Endothelial cell of umbilical vein (primary cell): ENCODE results near the gene EIF4B. TPM values are rescaled to one million over a fixed set of nuclear protein-coding genes. Genes with fewer than 3 reads are reported as not detected.
A peak's percentile ranks its signal among the peaks of the same experiment; 100 is the strongest.

Source experiments
- BruUV-seq: library from RNA; stranded (reverse); fragments of 400-500 nt; replicated peaks from 2 replicates; lab custom pipeline; 2021; lab: Mats Ljungman, UMichigan
- CTCF ChIA-PET: fragments of 300-600, 350-600 bp; sonication (Branson Sonifier 250); formaldehyde crosslinking; loops from one replicate; lab custom pipeline; 2021; ENCODE audit warnings: antibody characterized with exemption, inconsistent platforms; lab: Charles Lee
- POLR2A ChIA-PET: fragments of 300-600, 350-600 bp; sonication (Branson Sonifier 250); formaldehyde crosslinking; loops from one replicate; lab custom pipeline; 2021; ENCODE audit warnings: antibody characterized with exemption, inconsistent platforms; lab: Charles Lee
- DNase-seq: peaks from one replicate; pipeline ENCODE4 v3.0.0-alpha.2; 2011; ENCODE audit warnings: low read depth, low spot score
- FAIRE-seq: peaks from 2 replicates; lab custom pipeline; 2011; peaks lifted over from hg19 to GRCh38; lab: Jason Lieb, UNC
- H2AFZ ChIP-seq: 2 replicates; pipeline ENCODE4 v1.6.0; 2012; ENCODE audit warnings: low read depth, low read length, control low read depth, inconsistent platforms
- H3K27ac ChIP-seq: 2 replicates; pipeline ENCODE4 v1.5.1; 2011; ENCODE audit warnings: low read depth, mild to moderate bottlenecking, control low read depth, low read length, moderate library complexity; ENCODE audit not compliant: insufficient read depth
- H3K27me3 ChIP-seq, 2 experiments: 2 replicates each; pipeline versions ENCODE4 v1.6.0 to v1.6.1; 2011; ENCODE audit warnings: low read length in 2 of 2, mixed read lengths in 1 of 2; ENCODE audit not compliant: control insufficient read depth in 2 of 2, insufficient read depth in 2 of 2
- H3K36me3 ChIP-seq, 2 experiments: 2 replicates in 1 of 2; 3 replicates in 1 of 2; pipeline ENCODE4 v1.5.1; 2011; ENCODE audit warnings: low read length in 2 of 2, mild to moderate bottlenecking in 1 of 2, moderate library complexity in 1 of 2; ENCODE audit not compliant: control insufficient read depth in 2 of 2, insufficient read depth in 2 of 2; ENCODE audit errors: extremely low read depth in 1 of 2
- H3K4me1 ChIP-seq: 3 replicates; pipeline ENCODE4 v1.5.1; 2011; ENCODE audit warnings: mild to moderate bottlenecking, low read length; ENCODE audit not compliant: control insufficient read depth, insufficient read depth; ENCODE audit errors: extremely low read depth
- H3K4me2 ChIP-seq: 2 replicates; pipeline ENCODE4 v1.6.1; 2011; ENCODE audit warnings: low read length, control low read depth, mixed read lengths; ENCODE audit not compliant: insufficient read depth
- H3K4me3 ChIP-seq, 3 experiments: fragments of 200-600 bp in 1 of 3; sonication (generic), shearing (Covaris generic) in 1 of 3; replicated peaks in 1 of 3; 2 replicates each; pipeline ENCODE4 v1.5.1; 2011 to 2016; ENCODE audit warnings: control low read depth in 3 of 3, low read length in 3 of 3, mild to moderate bottlenecking in 2 of 3, inconsistent platforms in 1 of 3, low read depth in 1 of 3, moderate library complexity in 1 of 3; ENCODE audit not compliant: insufficient read depth in 1 of 3
- H3K79me2 ChIP-seq: 2 replicates; pipeline ENCODE4 v1.6.0; 2012; ENCODE audit warnings: low read length, inconsistent platforms; ENCODE audit not compliant: control insufficient read depth, insufficient read depth
- H3K9ac ChIP-seq: replicated peaks from 2 replicates; pipeline ENCODE3; 2011; ENCODE audit warnings: low read length, control low read depth; ENCODE audit not compliant: insufficient read depth; ENCODE audit errors: extremely low read depth
- H3K9me1 ChIP-seq: replicated peaks from 3 replicates; pipeline ENCODE4 v1.6.0; 2011; ENCODE audit warnings: mild to moderate bottlenecking, low read length; ENCODE audit not compliant: control insufficient read depth, insufficient read depth; ENCODE audit errors: extremely low read depth
- H3K9me3 ChIP-seq: replicated peaks from 2 replicates; pipeline ENCODE4 v1.5.1; 2012; ENCODE audit warnings: low read length, inconsistent platforms; ENCODE audit not compliant: control insufficient read depth, insufficient read depth
- H4K20me1 ChIP-seq: replicated peaks from 2 replicates; pipeline ENCODE3; 2011; ENCODE audit warnings: mild to moderate bottlenecking, low read length; ENCODE audit not compliant: control insufficient read depth, insufficient read depth; ENCODE audit errors: extremely low read depth
- CTCF ChIP-seq, 2 donors: IDR thresholded peaks; 1 replicate in 1 of 2; 2 replicates in 1 of 2; pipeline ENCODE4 v1.5.1; 2011; ENCODE audit warnings: low read length in 2 of 2, mild to moderate bottlenecking in 2 of 2, moderate library complexity in 2 of 2, control low read depth in 1 of 2, inconsistent platforms in 1 of 2, low read depth in 1 of 2; ENCODE audit not compliant: insufficient read depth in 1 of 2; ENCODE audit errors: extremely low read depth in 1 of 2
- MYC ChIP-seq: IDR thresholded peaks from one replicate; pipeline ENCODE4 v1.6.1; 2011; ENCODE audit warnings: mild to moderate bottlenecking, low read depth, low read length
- dilution Hi-C: fragments of 300-500 bp; cut with MboI; formaldehyde crosslinking; loops from one replicate; pipeline ENCODE4 v1.15.0; 2019; ENCODE audit warnings: low sequenced_read_pairs; ENCODE audit not compliant: extremely low pct_ligation_motif_present
- intact Hi-C: fragments of 100-400 bp; cut with micrococcal nuclease; formaldehyde crosslinking; loops from one replicate; pipeline ENCODE4 v1.10.0; 2022
- polyA plus RNA-seq, 4 experiments: library from polyadenylated mRNA; depleted of rRNA in 3 of 4; stranded (reverse) in 3 of 4; unstranded in 1 of 4; fragments of >200 nt; gene quantifications; 2 replicates each; pipeline versions ENCODE4 v1.2.1 to v1.2.3, GENCODE V29; 2011 to 2012; ENCODE audit warnings: missing spikeins in 1 of 4
- total RNA-seq: library from RNA; stranded (reverse); gene quantifications from 2 replicates; pipeline ENCODE4 v1.2.3, GENCODE V29; 2021

The EIF4B gene
- total and polyA plus RNA-seq, 2 donors (not counting 3 experiments of a cell fraction or from before 2014, with no cell fraction given) = 233 to 382 TPM

- CTCF ChIA-PET = interaction anchor here (1.0 to 4.5 kb wide), 7 partner anchors 9 to 150 kb away, joined by 4 to 45 read pairs (median 6); no protein-coding TSS in a partner anchor
- POLR2A ChIA-PET = interaction anchor here (1.0 kb wide), 1 partner anchor 32 kb away, joined by 3 read pairs; the partner anchor contains the start of gene SPRYD3
- BruUV-seq = no TSS peak
- TF ChIP-seq CTCF (IDR thresholded peaks at IDR 0.05; ENCODE audit: extremely low read depth in 1 of 2, insufficient read depth in 1 of 2, low read depth in 1 of 2, low read length in 2 of 2) (peak in 1 of 2 donors; percentile 3), MYC (no peak)
- Histone ChIP-seq H3K79me2 (peaks cover 15% of the 10 kb centered on the region), H3K27ac (peak overlapping the region; percentile 26), H3K4me3 (peak overlapping the region in 1 of 3 experiments; percentile 56), H2AFZ (peak overlapping the region; percentile 94), H3K4me1 (peaks cover 52% of the 10 kb centered on the region), H3K9me3 (no peaks in the 10 kb centered on the region), H3K4me2 (peak overlapping the region; percentile 35), H3K9me1 (no peaks in the 10 kb centered on the region), H4K20me1 (no peaks in the 10 kb centered on the region), H3K9ac (no peak overlapping the region), H3K27me3 (no peaks in the 10 kb centered on the region), H3K36me3 (no peaks in the 10 kb centered on the region)
- peak; percentile 32 for DNase-seq
- FAIRE-seq = peak; percentile 46
- intact Hi-C loops = loop anchor here (1.0 kb wide), 1 partner anchor 9 kb away; no protein-coding TSS in a partner anchor
- dilution Hi-C loops = no loop called here
Observed at GRCh38 chr12:53047221-53048032, 41.2 kb downstream of the EIF4B start.
